ENCODE results near the gene PAGE3.

PAGE3 gene

DNA sequence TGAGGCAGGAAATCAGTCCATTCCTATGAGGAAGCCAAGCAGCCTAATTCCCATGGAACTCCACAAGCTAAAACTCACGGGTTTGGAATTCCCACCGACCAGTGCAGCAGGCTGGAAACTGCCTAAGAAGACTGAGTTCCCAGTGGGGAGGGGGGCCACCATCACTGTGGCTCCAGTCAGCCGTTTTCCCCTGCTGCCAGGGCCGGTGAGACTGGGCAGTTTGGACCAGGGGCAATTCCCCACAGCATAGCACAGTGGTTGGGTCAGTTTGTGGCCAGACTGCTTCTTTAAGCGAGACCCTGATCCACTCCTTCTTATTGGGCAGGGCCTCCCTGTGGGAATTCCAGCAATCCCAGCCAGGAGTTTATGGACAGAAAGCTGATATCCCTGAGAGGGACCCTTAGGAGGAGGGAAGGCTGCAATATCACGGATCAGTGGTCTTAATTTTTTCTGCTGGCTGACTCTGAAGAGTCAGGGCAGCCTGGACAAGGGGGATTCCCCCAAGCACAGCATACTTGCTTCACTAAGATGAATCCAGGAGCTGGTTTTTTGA is 23.9 kb downstream of the PAGE3 start:
- TF ChIP-seq, protein P1, sequence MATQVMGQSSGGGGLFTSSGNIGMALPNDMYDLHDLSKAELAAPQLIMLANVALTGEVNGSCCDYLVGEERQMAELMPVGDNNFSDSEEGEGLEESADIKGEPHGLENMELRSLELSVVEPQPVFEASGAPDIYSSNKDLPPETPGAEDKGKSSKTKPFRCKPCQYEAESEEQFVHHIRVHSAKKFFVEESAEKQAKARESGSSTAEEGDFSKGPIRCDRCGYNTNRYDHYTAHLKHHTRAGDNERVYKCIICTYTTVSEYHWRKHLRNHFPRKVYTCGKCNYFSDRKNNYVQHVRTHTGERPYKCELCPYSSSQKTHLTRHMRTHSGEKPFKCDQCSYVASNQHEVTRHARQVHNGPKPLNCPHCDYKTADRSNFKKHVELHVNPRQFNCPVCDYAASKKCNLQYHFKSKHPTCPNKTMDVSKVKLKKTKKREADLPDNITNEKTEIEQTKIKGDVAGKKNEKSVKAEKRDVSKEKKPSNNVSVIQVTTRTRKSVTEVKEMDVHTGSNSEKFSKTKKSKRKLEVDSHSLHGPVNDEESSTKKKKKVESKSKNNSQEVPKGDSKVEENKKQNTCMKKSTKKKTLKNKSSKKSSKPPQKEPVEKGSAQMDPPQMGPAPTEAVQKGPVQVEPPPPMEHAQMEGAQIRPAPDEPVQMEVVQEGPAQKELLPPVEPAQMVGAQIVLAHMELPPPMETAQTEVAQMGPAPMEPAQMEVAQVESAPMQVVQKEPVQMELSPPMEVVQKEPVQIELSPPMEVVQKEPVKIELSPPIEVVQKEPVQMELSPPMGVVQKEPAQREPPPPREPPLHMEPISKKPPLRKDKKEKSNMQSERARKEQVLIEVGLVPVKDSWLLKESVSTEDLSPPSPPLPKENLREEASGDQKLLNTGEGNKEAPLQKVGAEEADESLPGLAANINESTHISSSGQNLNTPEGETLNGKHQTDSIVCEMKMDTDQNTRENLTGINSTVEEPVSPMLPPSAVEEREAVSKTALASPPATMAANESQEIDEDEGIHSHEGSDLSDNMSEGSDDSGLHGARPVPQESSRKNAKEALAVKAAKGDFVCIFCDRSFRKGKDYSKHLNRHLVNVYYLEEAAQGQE (IDR thresholded peaks at IDR 0.05; ENCODE audit: insufficient replicate concordance, low read depth) = no peak
- TF ChIP-seq, protein P2, sequence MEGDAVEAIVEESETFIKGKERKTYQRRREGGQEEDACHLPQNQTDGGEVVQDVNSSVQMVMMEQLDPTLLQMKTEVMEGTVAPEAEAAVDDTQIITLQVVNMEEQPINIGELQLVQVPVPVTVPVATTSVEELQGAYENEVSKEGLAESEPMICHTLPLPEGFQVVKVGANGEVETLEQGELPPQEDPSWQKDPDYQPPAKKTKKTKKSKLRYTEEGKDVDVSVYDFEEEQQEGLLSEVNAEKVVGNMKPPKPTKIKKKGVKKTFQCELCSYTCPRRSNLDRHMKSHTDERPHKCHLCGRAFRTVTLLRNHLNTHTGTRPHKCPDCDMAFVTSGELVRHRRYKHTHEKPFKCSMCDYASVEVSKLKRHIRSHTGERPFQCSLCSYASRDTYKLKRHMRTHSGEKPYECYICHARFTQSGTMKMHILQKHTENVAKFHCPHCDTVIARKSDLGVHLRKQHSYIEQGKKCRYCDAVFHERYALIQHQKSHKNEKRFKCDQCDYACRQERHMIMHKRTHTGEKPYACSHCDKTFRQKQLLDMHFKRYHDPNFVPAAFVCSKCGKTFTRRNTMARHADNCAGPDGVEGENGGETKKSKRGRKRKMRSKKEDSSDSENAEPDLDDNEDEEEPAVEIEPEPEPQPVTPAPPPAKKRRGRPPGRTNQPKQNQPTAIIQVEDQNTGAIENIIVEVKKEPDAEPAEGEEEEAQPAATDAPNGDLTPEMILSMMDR (IDR thresholded peaks at IDR 0.05; ENCODE audit: insufficient read depth, low read length) = no peak
- TF ChIP-seq POLR2AphosphoS5 (IDR thresholded peaks at IDR 0.05; ENCODE audit: low read depth) = no peak
- TF ChIP-seq GABPA (IDR thresholded peaks at IDR 0.05; ENCODE audit: low read depth) = no peak
- TF ChIP-seq SPI1 (IDR thresholded peaks at IDR 0.05; ENCODE audit: borderline replicate concordance, low read depth) = no peak
- no peak for DNase-seq (ENCODE audit: low read depth in 1 of 2, low spot score in 1 of 2)
- H3K27ac ChIP-seq (replicated peaks) = no peak overlapping the region
- no peaks in the 10 kb centered on the region for H3K27me3 ChIP-seq (ENCODE audit: insufficient read depth, poor library complexity, severe bottlenecking)
- no peak overlapping the region for H3K4me3 ChIP-seq (replicated peaks; ENCODE audit: insufficient read depth, low read length)

DNA sequence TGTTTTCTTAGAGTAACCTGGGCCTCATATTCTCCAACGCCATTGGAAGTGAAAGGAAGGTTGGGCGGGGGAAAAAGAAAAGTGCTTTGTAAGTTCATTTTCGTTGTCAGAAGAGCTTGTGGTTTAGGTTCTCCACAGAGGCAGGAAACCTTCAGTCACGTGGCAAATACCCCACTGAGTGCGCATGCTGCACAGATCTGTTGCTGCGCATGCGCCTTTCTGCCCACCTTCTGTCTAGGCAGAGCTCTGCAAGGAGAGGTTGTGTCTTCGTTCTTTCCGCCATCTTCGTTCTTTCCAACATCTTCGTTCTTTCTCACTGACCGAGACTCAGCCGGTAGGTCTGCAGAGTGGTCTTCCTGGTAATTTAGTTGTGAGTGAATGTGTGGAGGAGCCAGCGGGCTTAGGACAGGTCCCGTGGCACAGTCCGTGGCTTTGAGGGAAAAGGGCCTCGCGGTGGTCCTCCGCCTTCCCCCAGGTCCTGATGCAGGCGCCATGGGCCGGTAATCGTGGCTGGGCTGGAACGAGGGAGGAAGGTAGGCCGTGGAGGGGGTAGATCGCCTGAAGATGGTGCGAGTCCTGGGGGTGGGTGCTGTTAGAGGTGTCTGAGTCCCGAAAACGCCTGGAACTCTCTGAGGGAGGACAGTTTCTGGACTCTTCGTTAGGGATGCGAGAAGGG is 44.5 kb downstream of the PAGE3 start, which contains the start of gene PAGE5:
Gene PAGE5 (plus strand): TSS at position 228 of the 676 bp plus-strand sequence. CDS start 1,037 bp downstream, outside the sequence.
- Histone ChIP-seq H3K27me3 (ENCODE audit: insufficient read depth, poor library complexity, severe bottlenecking) (no peaks in the 10 kb centered on the region), H3K27ac (replicated peaks) (no peak within 1 kb of the TSS), H3K4me3 (replicated peaks; ENCODE audit: insufficient read depth, low read length) (no peak within 1 kb of the TSS)
- DNase-seq (ENCODE audit: low read depth in 1 of 2, low spot score in 1 of 2) = no peak
- TF ChIP-seq POLR2AphosphoS5 (IDR thresholded peaks at IDR 0.05; ENCODE audit: low read depth) (no peak), GABPA (IDR thresholded peaks at IDR 0.05; ENCODE audit: low read depth) (no peak), SPI1 (IDR thresholded peaks at IDR 0.05; ENCODE audit: borderline replicate concordance, low read depth) (no peak)
- TF ChIP-seq, protein P1 (IDR thresholded peaks at IDR 0.05; ENCODE audit: insufficient replicate concordance, low read depth) = no peak
- TF ChIP-seq, protein P2 (IDR thresholded peaks at IDR 0.05; ENCODE audit: insufficient read depth, low read length) = no peak

DNA sequence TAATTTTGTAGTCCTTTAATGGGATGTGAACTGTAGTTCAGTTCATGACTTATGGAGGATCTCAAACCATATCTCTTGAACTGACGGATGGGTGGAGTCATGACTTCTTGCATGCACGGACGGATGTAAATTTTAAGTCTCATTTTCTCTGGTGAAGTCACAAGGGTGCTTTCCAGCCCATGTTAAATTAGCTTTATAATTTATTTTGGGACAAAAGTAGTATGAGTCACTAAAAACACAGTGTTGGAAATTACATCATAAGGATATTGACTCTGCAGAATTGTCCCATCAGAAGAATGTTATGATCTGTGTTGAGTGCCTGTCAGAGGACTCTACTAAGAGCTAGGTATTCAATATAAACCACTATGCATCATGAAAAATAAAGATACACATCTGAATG is 51.3 kb downstream of the PAGE3 start:
- Histone ChIP-seq H3K27ac (replicated peaks) (no peak overlapping the region), H3K4me3 (replicated peaks; ENCODE audit: insufficient read depth, low read length) (no peak overlapping the region), H3K27me3 (ENCODE audit: insufficient read depth, poor library complexity, severe bottlenecking) (no peaks in the 10 kb centered on the region)
- TF ChIP-seq, protein P2 (IDR thresholded peaks at IDR 0.05; ENCODE audit: insufficient read depth, low read length) = no peak
- TF ChIP-seq GABPA (IDR thresholded peaks at IDR 0.05; ENCODE audit: low read depth) (no peak), POLR2AphosphoS5 (IDR thresholded peaks at IDR 0.05; ENCODE audit: low read depth) (no peak), SPI1 (IDR thresholded peaks at IDR 0.05; ENCODE audit: borderline replicate concordance, low read depth) (no peak)
- TF ChIP-seq, protein P1 (IDR thresholded peaks at IDR 0.05; ENCODE audit: insufficient replicate concordance, low read depth) = no peak
- DNase-seq (ENCODE audit: low read depth in 1 of 2, low spot score in 1 of 2) = no peak
